Thyroid gland (tissue), 4 donors: Measurements from ENCODE around the gene PCDHA6.

Experiments
- POLR2A ChIP-seq, 2 donors: fragments of 450-650 bp; IDR thresholded peaks; one replicate each; pipeline ENCODE4 v1.6.1; 2017; ENCODE audit warnings: antibody characterized with exemption in 2 of 2, mild to moderate bottlenecking in 2 of 2, moderate library complexity in 1 of 2
- TF ChIP-seq, protein P1 (sequence below), 6 experiments: fragments of 200-600 bp in 3 of 6; fragments of 450-650 bp in 3 of 6; sonication (generic) in 3 of 6; IDR thresholded peaks; one replicate each; pipeline ENCODE4 v1.5.1; 2016 to 2019; ENCODE audit warnings: antibody characterized with exemption in 6 of 6, mild to moderate bottlenecking in 2 of 6, inconsistent platforms in 1 of 6, moderate library complexity in 1 of 6

DNA sequence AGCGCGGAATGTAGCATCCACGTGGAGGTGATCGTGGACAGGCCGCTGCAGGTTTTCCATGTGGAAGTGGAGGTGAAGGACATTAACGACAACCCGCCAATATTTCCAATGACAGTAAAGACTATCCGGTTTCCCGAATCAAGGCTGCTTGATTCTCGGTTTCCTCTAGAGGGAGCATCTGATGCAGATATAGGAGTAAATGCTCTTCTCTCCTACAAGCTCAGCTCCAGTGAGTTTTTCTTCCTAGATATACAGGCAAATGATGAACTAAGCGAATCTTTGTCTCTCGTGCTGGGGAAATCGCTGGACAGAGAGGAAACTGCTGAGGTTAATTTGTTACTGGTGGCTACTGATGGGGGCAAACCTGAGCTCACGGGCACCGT lies 32.5 kb upstream of the PCDHA6 start:
- TF ChIP-seq, protein P1, sequence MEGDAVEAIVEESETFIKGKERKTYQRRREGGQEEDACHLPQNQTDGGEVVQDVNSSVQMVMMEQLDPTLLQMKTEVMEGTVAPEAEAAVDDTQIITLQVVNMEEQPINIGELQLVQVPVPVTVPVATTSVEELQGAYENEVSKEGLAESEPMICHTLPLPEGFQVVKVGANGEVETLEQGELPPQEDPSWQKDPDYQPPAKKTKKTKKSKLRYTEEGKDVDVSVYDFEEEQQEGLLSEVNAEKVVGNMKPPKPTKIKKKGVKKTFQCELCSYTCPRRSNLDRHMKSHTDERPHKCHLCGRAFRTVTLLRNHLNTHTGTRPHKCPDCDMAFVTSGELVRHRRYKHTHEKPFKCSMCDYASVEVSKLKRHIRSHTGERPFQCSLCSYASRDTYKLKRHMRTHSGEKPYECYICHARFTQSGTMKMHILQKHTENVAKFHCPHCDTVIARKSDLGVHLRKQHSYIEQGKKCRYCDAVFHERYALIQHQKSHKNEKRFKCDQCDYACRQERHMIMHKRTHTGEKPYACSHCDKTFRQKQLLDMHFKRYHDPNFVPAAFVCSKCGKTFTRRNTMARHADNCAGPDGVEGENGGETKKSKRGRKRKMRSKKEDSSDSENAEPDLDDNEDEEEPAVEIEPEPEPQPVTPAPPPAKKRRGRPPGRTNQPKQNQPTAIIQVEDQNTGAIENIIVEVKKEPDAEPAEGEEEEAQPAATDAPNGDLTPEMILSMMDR (IDR thresholded peaks at IDR 0.05), result peak in 1 of 6 experiments; percentile 18
- no peak for TF ChIP-seq POLR2A (IDR thresholded peaks at IDR 0.05)
